Type B pancreatic cell (in vitro differentiated cells): Measurements from ENCODE around the gene DYNC2LI1. TPM values are rescaled to one million over a fixed set of nuclear protein-coding genes. Genes with fewer than 3 reads are reported as not detected.

Experiments
- DNase-seq: peaks from one replicate; pipeline ENCODE4 v3.0.0; 2021; ENCODE audit warnings: mixed read lengths; ENCODE audit not compliant: unreplicated experiment; ENCODE audit errors: extremely low spot score
- H3K27ac Mint-ChIP-seq: 2 replicates; pipeline ENCODE4 v1.8.0; 2021; ENCODE audit warnings: mild to moderate bottlenecking, mixed read lengths
- H3K27me3 Mint-ChIP-seq: 2 replicates; pipeline ENCODE4 v1.8.0; 2021; ENCODE audit warnings: mixed read lengths
- H3K36me3 Mint-ChIP-seq: 2 replicates; pipeline ENCODE4 v1.8.0; 2021; ENCODE audit warnings: mixed read lengths
- H3K4me1 Mint-ChIP-seq: one replicate; pipeline ENCODE4 v1.8.0; 2021; ENCODE audit warnings: mixed read lengths; ENCODE audit not compliant: unreplicated experiment
- H3K4me3 Mint-ChIP-seq: 2 replicates; pipeline ENCODE4 v1.8.0; 2021; ENCODE audit warnings: mild to moderate bottlenecking, mixed read lengths
- H3K9me3 Mint-ChIP-seq: 2 replicates; pipeline ENCODE4 v1.8.0; 2021; ENCODE audit warnings: mixed read lengths
- total RNA-seq: library from RNA; stranded (reverse); gene quantifications from 2 replicates; pipeline ENCODE4 v1.2.1, GENCODE V29; 2021; ENCODE audit warnings: low replicate concordance
- TF ChIP-seq, protein P1 (sequence below): fragments of 200-600 bp; sonication (generic); conservative IDR thresholded peaks from 2 replicates; pipeline ENCODE4 v1.5.0; 2021; ENCODE audit warnings: antibody characterized with exemption, mild to moderate bottlenecking

Gene DYNC2LI1
- total RNA-seq, 1 donor from 2014 or later, result 22.0 TPM

DNA sequence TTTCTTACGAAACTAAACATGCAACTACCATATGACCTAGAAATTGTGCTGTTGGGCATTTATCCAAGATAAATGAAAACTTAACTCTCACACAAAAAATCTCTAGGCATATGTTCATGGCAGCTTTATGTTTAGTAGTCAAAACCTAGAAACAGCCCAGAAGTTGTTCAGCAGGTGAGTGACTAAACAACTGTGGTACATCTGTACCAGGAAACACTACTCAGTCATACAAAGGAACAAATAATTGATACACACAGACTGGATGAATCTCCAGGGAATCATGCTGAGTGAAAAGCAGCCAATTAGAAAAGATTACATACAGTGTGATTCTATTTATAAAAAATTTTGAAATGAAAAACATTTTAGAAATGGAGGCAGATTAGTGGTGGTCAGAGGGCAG is 29.3 kb downstream of the DYNC2LI1 start:
- no peak overlapping the region for H3K27ac Mint-ChIP-seq
- peaks cover 11% of the 10 kb centered on the region for H3K36me3 Mint-ChIP-seq
- no peaks in the 10 kb centered on the region for H3K4me1 Mint-ChIP-seq
- TF ChIP-seq, protein P1, sequence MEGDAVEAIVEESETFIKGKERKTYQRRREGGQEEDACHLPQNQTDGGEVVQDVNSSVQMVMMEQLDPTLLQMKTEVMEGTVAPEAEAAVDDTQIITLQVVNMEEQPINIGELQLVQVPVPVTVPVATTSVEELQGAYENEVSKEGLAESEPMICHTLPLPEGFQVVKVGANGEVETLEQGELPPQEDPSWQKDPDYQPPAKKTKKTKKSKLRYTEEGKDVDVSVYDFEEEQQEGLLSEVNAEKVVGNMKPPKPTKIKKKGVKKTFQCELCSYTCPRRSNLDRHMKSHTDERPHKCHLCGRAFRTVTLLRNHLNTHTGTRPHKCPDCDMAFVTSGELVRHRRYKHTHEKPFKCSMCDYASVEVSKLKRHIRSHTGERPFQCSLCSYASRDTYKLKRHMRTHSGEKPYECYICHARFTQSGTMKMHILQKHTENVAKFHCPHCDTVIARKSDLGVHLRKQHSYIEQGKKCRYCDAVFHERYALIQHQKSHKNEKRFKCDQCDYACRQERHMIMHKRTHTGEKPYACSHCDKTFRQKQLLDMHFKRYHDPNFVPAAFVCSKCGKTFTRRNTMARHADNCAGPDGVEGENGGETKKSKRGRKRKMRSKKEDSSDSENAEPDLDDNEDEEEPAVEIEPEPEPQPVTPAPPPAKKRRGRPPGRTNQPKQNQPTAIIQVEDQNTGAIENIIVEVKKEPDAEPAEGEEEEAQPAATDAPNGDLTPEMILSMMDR, result no peak
- H3K9me3 Mint-ChIP-seq, result no peaks in the 10 kb centered on the region
- no peak for DNase-seq
- H3K27me3 Mint-ChIP-seq, result no peaks in the 10 kb centered on the region
- no peak overlapping the region for H3K4me3 Mint-ChIP-seq

DNA sequence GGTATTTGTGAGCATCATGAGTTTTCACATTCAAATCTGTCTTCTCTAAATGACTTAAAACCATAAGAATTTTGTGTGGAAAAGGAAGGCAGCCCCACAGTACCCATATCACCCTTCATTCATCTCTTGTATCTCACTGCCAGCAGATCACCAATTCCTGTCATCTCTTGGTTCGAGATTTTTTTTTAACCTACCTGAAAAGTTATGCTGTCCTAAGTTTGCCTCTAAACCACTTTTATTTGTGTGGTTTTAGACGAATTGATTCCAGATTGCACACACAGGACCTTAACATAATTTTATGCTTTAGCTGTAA is 32.8 kb downstream of the DYNC2LI1 start:
- Mint-ChIP-seq H3K4me1 (no peaks in the 10 kb centered on the region), H3K9me3 (no peaks in the 10 kb centered on the region), H3K36me3 (peaks cover 11% of the 10 kb centered on the region), H3K27ac (no peak overlapping the region), H3K27me3 (no peaks in the 10 kb centered on the region), H3K4me3 (no peak overlapping the region)
- no peak for DNase-seq
- TF ChIP-seq, protein P1, result no peak

DNA sequence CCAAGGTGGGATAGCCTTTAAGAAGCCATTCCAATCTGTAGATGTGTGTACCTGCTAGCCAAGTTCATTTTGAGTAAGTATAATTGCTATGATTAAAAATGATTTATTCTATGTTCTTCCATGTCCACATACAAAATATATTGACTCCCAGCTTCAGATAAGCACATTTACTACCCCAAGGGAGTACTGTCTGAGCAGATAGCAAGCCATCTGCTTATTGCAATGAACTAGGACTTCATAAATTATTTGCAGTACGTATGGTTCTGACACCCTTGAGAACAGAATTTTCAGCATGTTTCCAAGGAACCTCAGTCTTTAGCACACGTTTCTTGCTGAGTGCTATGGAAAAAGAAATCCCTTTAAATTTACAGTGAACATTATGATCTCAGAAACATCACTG is 36.6 kb downstream of the DYNC2LI1 start:
- H3K4me3 Mint-ChIP-seq, result no peak overlapping the region
- H3K27ac Mint-ChIP-seq, result no peak overlapping the region
- no peaks in the 10 kb centered on the region for H3K27me3 Mint-ChIP-seq
- peaks cover 5% of the 10 kb centered on the region for H3K36me3 Mint-ChIP-seq
- H3K4me1 Mint-ChIP-seq, result no peaks in the 10 kb centered on the region
- TF ChIP-seq, protein P1, result no peak
- DNase-seq, result no peak
- no peaks in the 10 kb centered on the region for H3K9me3 Mint-ChIP-seq

DNA sequence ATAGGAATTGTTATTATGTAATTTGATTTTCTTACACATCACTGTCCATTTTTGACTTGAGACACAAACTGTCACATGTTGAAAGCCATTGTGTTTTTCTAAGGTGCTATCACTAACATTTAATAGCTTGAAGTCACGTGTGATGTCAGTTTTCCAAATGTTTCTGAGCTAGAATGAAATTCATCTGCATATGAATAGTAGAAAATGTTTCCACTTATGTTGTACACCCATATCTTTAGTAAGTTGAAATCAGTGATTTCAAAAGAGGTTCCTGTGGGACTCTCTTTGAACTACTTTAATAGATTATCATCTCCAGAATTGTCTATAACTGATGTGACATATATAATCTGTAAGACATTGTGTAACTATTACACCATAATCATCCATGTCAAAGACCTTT is 37.0 kb downstream of the DYNC2LI1 start:
- no peaks in the 10 kb centered on the region for H3K4me1 Mint-ChIP-seq

DNA sequence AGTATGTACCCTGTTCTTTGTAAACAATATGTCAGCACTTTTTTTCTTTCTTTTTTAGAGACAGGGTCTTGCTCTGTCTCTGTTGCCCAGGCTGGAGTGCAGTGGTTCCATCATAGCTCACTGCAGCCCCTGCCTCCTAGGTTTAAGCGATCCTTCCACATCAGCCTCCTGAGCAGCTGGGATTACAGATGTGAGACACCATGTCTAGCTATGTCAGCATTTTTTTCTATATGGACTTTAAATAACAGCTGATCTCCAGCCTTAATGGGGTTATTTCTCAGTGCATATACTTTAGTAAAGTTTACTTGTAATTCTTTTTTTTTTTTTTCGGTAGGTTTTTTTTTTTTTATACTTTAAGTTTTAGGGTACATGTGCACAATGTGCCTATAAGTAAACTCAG is 38.2 kb downstream of the DYNC2LI1 start:
- TF ChIP-seq, protein P1, result no peak

More for the DNA sequence above, 37.0 kb downstream of the DYNC2LI1 start:
- H3K36me3 Mint-ChIP-seq, result peaks cover 6% of the 10 kb centered on the region
- no peaks in the 10 kb centered on the region for H3K9me3 Mint-ChIP-seq
- TF ChIP-seq, protein P1, result no peak
- no peaks in the 10 kb centered on the region for H3K27me3 Mint-ChIP-seq
- H3K4me3 Mint-ChIP-seq, result no peak overlapping the region
- no peak for DNase-seq
- no peak overlapping the region for H3K27ac Mint-ChIP-seq

DNA sequence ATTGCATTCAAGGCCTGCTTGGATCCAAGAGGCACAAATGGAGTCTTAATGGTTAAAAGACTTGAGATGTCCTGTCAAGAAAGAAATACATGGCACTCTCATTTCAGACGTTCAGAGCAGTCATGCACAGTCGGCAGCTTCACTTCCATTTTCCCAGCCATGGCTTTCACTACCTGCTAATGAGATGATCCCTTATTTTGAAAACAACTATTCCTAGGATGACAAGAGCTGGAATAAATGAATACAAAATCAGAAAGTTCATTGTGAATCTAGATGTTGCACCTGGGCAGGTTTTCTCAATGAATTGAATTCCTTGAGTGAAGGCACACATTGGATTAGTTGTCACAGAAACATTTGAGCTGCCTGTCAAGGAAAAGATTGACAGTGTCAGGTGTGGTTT is 39.1 kb downstream of the DYNC2LI1 start:
- no peak overlapping the region for H3K4me3 Mint-ChIP-seq
- peaks cover 10% of the 10 kb centered on the region for H3K36me3 Mint-ChIP-seq
- H3K4me1 Mint-ChIP-seq, result no peaks in the 10 kb centered on the region
- H3K9me3 Mint-ChIP-seq, result no peaks in the 10 kb centered on the region
- DNase-seq, result no peak
- TF ChIP-seq, protein P1, result no peak
- H3K27me3 Mint-ChIP-seq, result no peaks in the 10 kb centered on the region
- H3K27ac Mint-ChIP-seq, result no peak overlapping the region

More for the DNA sequence above, 38.2 kb downstream of the DYNC2LI1 start:
- Mint-ChIP-seq H3K9me3 (no peaks in the 10 kb centered on the region), H3K27ac (no peak overlapping the region), H3K4me1 (no peaks in the 10 kb centered on the region), H3K36me3 (peaks cover 10% of the 10 kb centered on the region), H3K27me3 (no peaks in the 10 kb centered on the region), H3K4me3 (no peak overlapping the region)
- DNase-seq, result no peak
